ENCODE data around the gene RAB29. TPM values are rescaled to one million over a fixed set of nuclear protein-coding genes. Genes with fewer than 3 reads are reported as not detected.

The RAB29 gene
- total RNA-seq, 1 experiment from 2014 or later = 11.0 TPM

GRCh38 chr1:205766570-205766969 lies 8.7 kb downstream of the RAB29 start:
- no peak overlapping the region for H3K4me3 Mint-ChIP-seq
- H3K27ac Mint-ChIP-seq = no peak overlapping the region
- CTCF ChIA-PET = interaction anchor here (1.9 kb wide), 1 partner anchor 108 kb away, joined by 9 read pairs; no protein-coding TSS in a partner anchor
- peaks cover 5% of the 10 kb centered on the region; the same call in 1 of the 2 replicates for H3K27me3 Mint-ChIP-seq (ENCODE audit: low read depth)
- POLR2A ChIA-PET = no interaction called here
- H3K36me3 Mint-ChIP-seq = no peaks in the 10 kb centered on the region
- no peak for ATAC-seq
- H3K4me1 Mint-ChIP-seq = no peaks in the 10 kb centered on the region
- TF ChIP-seq ZNF512 (CRISPR knock-in tag; IDR thresholded peaks at IDR 0.05; ENCODE audit: borderline replicate concordance) = no peak
- no peak for TF ChIP-seq RELA (CRISPR knock-in tag; IDR thresholded peaks at IDR 0.05; ENCODE audit: borderline replicate concordance)
- TF ChIP-seq GTF2I (CRISPR knock-in tag; conservative IDR thresholded peaks at IDR 0.05) = no peak
- TF ChIP-seq PRDM15 (CRISPR knock-in tag; IDR thresholded peaks at IDR 0.05) = no peak
- no peak for TF ChIP-seq ESRRA (CRISPR knock-in tag; IDR thresholded peaks at IDR 0.05; ENCODE audit: borderline replicate concordance)
- no peak for TF ChIP-seq MYBL2 (CRISPR knock-in tag; IDR thresholded peaks at IDR 0.05)
- no peak for TF ChIP-seq GABPB1 (CRISPR knock-in tag; IDR thresholded peaks at IDR 0.05)
- TF ChIP-seq SMAD3 (CRISPR knock-in tag; IDR thresholded peaks at IDR 0.05; ENCODE audit: borderline replicate concordance) = no peak
- TF ChIP-seq MAX (CRISPR knock-in tag; IDR thresholded peaks at IDR 0.05) = no peak
- TF ChIP-seq CREM (CRISPR knock-in tag; IDR thresholded peaks at IDR 0.05) = no peak
- H3K9me3 Mint-ChIP-seq = no peaks in the 10 kb centered on the region
- no peak for DNase-seq (ENCODE audit: low spot score)

GRCh38 chr1:205766038-205766437 lies 9.2 kb downstream of the RAB29 start:
- DNase-seq (ENCODE audit: low spot score) (no peak), ATAC-seq (no peak)
- CTCF ChIA-PET = interaction anchor here (0.8 to 1.9 kb wide), 3 partner anchors 108 to 211 kb away, joined by 4 to 9 read pairs (median 4); no protein-coding TSS in a partner anchor
- no peak for TF ChIP-seq USF1 (CRISPR knock-in tag; IDR thresholded peaks at IDR 0.05)
- no peak for TF ChIP-seq SOX15 (CRISPR knock-in tag; IDR thresholded peaks at IDR 0.05)
- TF ChIP-seq RORB (CRISPR knock-in tag; IDR thresholded peaks at IDR 0.05) = no peak
- no peak for TF ChIP-seq ZBTB43 (CRISPR knock-in tag; IDR thresholded peaks at IDR 0.05)
- TF ChIP-seq CTCF (IDR thresholded peaks at IDR 0.05) = no peak
- TF ChIP-seq TCF7 (CRISPR knock-in tag; IDR thresholded peaks at IDR 0.05; ENCODE audit: low read depth) = no peak
- no peak for TF ChIP-seq ETV6 (CRISPR knock-in tag; IDR thresholded peaks at IDR 0.05)
- TF ChIP-seq ZNF281 (CRISPR knock-in tag; IDR thresholded peaks at IDR 0.05) = no peak
- no peak for TF ChIP-seq ZNF138 (CRISPR knock-in tag; conservative IDR thresholded peaks at IDR 0.05)
- no peaks in the 10 kb centered on the region for H3K36me3 Mint-ChIP-seq
- no peaks in the 10 kb centered on the region for H3K4me1 Mint-ChIP-seq
- H3K27me3 Mint-ChIP-seq (ENCODE audit: low read depth) = peaks cover 5% of the 10 kb centered on the region; the same call in 1 of the 2 replicates
- no peaks in the 10 kb centered on the region for H3K9me3 Mint-ChIP-seq
- H3K4me3 Mint-ChIP-seq = no peak overlapping the region
- POLR2A ChIA-PET = no interaction called here
- H3K27ac Mint-ChIP-seq = no peak overlapping the region

Data from WTC11 (cell line).